ENCODE data around the gene GNAT3.

GNAT3 gene

GRCh38 chr7:80460857-80461256, 51.0 kb downstream of the GNAT3 start:
- no peak for DNase-seq

GRCh38 chr7:80459776-80460510, 51.9 kb downstream of the GNAT3 start:
- DNase-seq: no peak

DNA sequence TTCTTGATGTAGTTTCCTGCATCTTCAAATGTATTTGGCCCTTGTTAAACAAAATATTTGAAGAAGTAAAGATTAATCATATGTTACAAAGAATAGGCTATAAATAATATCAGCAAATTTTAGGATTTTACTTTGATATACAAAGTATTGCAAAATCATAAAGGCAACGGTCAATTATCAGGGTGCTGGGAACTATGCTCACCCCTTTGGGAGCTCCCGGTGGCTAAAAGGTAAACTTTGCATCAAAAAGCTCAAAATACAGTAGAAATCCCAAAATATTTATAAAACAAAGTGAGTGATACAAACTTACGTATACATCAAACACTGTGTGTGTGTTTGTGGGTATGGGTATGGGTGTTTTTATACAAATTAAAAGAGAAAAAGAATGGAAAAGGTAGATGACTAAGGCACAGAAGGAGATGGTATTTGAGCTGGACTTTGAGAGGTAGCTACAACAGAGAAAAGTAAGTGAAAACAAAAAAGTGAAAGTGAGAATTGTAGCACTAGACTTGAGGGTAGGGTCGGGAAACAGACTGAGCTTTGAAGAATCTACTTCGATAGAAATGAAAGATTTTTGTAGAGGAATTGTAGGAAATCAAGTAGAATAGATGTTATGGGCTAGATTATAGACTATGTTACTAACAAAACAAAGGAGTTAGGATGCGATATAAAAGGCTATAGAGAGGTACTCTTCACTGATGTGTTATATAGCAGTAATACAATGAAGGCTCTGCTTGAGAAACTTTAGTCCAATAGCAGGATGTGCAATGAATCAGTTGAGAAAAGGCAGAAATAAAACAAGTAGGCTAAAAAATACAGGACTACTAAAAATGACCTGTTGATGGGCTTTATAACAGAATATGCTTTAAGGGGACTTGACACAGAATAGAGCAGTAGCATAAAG, 52.8 kb downstream of the GNAT3 start:
- no peak for DNase-seq

GRCh38 chr7:80453699-80454340, 58.0 kb downstream of the GNAT3 start:
- no peak for DNase-seq

DNA sequence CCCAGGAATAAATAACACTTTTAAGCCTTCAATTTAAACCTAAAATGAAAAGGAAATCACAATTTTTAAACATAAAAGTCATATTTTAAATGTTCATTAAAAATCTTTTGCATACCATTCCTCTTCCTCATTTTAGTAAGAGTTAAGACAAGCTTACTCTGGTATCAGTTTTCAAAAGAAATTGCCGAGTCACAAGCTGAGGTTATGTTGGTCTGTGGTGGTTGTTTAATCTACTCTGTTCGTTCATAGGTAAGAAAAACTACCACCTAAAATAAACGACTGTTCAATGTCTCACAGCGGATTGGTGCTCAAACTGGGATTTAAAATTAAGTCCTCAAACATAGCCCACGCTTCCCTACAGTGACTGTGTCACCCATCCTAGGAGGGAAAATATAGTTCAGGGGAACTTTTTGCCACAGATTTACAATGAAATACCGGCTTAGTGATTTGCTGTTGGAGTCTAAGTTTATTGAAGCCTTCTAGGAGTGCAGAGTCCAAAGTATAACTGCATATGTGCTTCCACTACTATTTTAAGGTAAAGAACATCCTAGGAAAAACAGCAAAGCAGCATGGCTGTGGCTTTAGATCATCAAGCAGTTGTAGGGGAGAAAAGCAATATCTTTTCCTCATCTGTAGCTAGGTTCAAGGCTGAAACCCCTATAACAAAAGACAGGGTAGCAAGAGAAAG, 61.1 kb downstream of the GNAT3 start:
- no peak for DNase-seq

DNA sequence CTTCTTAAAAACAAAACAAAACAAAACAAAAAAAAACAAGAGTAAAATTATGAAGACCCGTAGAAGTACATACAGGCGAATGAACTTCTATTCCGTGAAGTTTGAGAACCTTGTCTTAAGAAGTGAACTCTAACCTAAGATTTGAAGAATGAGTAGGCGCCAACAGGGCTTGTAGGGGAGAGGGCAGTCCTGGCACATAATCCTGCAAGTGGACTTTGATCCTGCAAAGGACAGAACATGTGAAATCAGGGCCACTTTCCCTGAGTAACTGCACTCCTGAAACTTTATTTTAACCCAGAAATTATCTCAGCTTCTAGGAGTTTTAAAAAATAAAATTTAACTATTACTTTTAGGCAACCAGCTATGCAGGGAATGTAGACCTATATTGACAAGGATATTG, 62.0 kb downstream of the GNAT3 start:
- no peak for DNase-seq

GRCh38 chr7:80445351-80445750, 66.5 kb downstream of the GNAT3 start:
- DNase-seq: no peak

DNA sequence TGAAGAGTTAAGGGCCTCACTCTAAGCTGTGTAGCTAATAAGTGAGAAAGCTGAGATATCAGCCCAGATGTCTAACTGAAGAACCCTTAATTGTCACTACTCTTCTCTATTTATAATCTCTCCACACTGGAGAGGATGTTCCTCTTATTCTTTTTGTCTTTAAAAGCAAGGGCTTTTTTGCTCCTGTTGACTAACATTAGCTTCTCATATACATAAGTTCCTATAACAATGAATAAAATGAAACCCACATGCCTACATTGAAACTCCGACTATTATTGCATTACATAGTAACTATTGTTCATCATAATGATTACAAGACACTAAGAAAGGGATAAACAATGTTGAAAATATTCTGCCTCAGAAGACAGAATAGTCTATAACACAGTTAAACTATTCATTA, 67.1 kb downstream of the GNAT3 start:
- no peak for DNase-seq

- DNase-seq: peak in 1 of 2 donors; percentile 25
Observed at GRCh38 chr7:80443325-80443724, 68.5 kb downstream of the GNAT3 start.

DNA sequence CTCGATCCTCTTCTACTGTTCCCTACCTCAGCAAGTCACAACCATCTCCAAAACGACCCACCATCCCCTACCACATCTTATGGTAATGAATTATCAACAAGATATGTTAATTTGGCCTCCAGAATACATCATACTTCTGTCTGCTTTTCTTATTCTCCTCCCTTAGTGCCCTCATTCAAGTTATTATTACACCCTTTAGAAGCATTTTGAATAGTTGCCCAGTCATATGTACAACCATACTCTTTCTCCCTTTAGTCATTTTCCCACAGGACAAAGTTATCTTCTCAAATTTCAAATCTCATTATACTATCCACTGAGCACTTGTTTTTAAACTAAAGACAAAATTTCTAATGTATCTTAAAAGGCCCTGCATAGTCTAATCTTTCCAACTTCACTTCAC, 71.0 kb downstream of the GNAT3 start:
- no peak for DNase-seq

DNA sequence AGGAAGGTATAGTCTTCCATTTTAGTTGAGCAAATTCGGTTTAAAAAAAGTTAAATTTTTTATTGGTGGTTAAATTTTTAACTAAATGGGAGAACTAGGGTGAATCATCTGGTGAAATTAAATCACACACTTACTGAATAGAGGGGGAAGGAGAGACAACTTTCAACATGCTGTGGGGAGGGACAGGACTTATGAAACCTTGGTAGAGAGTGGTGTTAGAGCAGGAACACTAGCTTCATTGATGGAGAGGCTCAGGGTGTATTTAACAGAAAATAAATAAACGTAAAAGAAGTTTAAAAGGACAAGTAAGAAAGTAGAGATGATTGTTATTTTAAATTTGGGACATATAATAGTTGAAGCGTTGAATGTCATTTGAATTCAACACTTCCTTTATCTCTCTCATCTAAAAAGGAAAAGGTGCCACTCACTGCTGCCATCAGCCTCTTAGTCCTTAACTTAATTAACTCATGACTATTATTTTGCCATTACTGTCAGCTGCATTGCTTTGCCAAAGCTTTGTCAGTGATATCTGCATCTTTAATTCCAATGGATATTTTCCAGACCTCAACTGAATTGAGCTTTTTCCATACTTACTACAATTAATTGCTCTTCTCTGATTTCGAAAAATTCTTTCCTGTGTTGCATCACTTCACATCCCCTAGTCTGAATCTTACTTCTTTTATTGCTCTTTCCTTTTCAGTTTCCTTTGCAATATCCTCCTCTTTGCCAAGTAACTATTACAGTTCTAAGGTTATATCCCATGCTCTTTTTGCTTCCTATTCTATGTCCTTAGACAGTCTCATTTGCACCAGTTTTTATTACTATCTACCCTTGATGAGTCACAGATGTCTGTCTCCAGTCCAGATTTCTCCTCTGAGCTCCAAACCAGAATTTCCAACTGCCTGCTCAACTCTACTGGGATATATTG, 71.7 kb downstream of the GNAT3 start:
- DNase-seq: no peak

- DNase-seq: no peak
Observed at GRCh38 chr7:80435521-80435920, 76.3 kb downstream of the GNAT3 start.

GRCh38 chr7:80434047-80434446, 77.8 kb downstream of the GNAT3 start:
- no peak for DNase-seq

GRCh38 chr7:80432166-80432565, 79.7 kb downstream of the GNAT3 start:
- DNase-seq: no peak

- no peak for DNase-seq
Observed at GRCh38 chr7:80429181-80429580, 82.7 kb downstream of the GNAT3 start.

DNA sequence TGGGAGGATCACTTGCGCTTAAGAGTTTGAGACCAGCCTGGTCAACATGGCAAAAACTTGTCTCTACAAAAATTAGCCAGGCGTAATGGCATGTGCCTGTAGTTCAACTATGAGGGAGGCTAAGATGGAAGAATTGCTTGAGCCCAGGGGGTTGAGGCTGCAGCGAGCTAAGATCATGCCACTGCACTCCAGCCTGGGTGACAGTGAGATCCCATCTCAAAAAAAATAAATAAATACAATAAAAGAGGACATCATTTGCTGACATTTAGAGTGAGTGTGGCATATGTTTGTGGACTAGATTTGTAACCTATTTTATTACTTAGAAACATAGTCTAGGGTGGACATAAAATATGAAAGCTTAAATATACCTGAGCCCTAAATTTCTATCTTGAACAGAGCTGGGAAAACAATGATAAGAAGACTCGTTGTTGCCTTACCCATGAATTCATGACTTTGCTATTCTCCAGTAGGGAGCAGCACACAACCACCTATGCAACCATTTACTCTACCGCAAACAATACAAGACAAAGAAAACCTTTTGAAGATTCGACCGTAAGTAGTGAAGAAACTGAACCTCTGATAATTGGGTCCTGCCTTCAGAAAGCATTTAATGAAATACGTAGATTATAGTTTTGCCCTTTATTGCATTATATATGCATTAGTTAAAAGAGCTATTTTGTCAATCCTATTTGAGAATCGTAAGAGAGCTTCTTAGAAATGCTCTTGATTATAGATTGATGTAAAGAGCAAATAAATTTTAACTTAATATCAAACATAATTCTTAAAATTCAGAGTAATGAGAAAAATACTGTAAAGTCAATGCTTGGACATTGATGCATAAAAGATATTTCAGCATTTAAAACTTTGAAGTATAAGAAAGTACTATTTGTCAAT, 83.5 kb downstream of the GNAT3 start:
- no peak for DNase-seq

DNA sequence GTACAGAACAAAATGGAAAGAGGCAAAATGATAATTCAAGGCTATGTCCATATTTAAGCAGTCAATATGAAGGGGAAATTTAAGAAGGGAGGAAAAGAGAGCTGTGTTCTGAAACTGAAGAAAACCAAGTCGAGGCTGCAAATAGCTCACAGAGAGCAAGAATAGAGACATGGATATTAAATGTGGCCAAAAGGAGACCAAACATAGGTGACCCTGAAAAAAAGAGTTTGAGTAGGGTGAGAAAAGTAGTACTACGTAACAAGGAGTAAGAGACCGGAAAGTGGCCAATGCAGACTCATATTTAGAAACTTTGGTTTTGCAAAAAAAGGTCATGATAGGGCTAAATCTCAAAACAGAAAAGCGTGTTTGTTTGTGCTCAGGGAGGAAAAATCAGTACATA, 84.6 kb downstream of the GNAT3 start:
- no peak for DNase-seq

- no peak for DNase-seq
Observed at GRCh38 chr7:80420876-80421275, 91.0 kb downstream of the GNAT3 start.

DNA sequence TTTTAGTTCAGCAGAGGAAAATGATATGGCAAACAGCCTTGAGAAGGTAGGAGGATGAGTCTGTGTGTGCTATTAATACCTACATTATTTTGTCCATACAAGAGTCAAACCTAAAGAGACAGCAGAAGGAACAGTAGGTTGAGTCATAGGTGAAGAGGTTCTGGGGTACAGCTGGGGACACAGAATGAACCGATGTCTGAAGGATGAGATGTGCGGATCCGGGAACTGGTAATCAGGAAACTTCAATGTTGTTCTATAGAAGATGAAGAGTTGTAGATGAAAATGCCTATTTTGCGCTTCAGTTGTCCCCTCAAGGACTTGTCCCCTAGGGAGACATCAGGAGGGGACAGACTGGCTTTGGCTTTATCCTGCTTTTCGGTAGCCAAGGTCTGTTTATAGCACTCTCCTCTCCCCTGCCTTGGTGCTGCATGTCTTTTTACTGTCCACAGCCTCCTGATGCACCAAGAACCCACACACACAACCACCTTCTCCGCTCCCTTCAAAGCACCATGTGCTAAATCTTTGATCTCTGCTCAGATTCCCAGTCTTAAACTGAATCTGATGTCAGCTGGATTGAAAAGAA, 94.6 kb downstream of the GNAT3 start:
- no peak for DNase-seq

- DNase-seq: no peak
Observed at GRCh38 chr7:80415522-80415921, 96.3 kb downstream of the GNAT3 start.

DNA sequence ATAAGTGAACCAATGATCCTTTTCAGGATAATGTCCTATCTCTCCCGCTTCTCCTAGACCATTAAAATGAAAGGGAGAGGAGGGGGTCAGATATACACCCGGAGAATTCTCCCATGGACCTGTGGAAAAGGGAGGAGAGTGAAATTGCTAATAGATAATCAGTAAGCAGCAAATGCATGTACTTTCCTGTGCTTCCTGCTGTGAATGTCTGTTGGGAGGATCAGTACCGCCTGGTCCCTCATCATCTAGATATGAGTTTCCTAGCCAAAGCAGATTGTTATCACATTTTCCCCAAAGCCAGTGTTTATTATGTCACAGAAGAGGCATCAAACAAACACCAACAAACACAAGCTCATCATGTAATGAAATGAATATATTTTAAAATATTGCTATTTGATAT, 96.8 kb downstream of the GNAT3 start:
- DNase-seq: no peak
